HEK293 (cell line): Measurements from ENCODE around the gene CD82.

Experiments used
- YY1 ChIP-seq: fragments of 450-650 bp; formaldehyde crosslinking; IDR thresholded peaks from 2 replicates; pipeline ENCODE4 v1.5.1; 2018; ENCODE audit warnings: missing biosample characterization, missing genetic modification characterization
- ZNF274 ChIP-seq, 2 experiments: fragments of 200-500 bp in 1 of 2; fragments of 450-650 bp in 1 of 2; sonication (Bioruptor generic) in 1 of 2; formaldehyde crosslinking in 1 of 2; IDR thresholded peaks; 2 replicates each; pipeline versions ENCODE4 v1.5.1 to v1.6.1; 2014 to 2016; ENCODE audit warnings: borderline replicate concordance in 1 of 2, inconsistent platforms in 1 of 2, low read length in 1 of 2, missing biosample characterization in 1 of 2, missing genetic modification characterization in 1 of 2
- ZNF561 ChIP-seq: fragments of 450-650 bp; IDR thresholded peaks from 2 replicates; pipeline ENCODE4 v1.5.1; 2018; ENCODE audit warnings: missing biosample characterization, missing genetic modification characterization, borderline replicate concordance
- ZNF600 ChIP-seq: fragments of 450-650 bp; formaldehyde crosslinking; IDR thresholded peaks from 2 replicates; pipeline ENCODE4 v1.5.1; 2016; ENCODE audit warnings: missing biosample characterization, missing genetic modification characterization
- ZNF623 ChIP-seq: fragments of 450-650 bp; formaldehyde crosslinking; IDR thresholded peaks from 2 replicates; pipeline ENCODE4 v1.5.1; 2016; ENCODE audit warnings: missing biosample characterization, missing genetic modification characterization
- TF ChIP-seq, protein P1 (sequence below): fragments of 450-650 bp; formaldehyde crosslinking; IDR thresholded peaks from 2 replicates; pipeline ENCODE4 v1.5.1; 2016; ENCODE audit warnings: missing biosample characterization, missing genetic modification characterization

DNA sequence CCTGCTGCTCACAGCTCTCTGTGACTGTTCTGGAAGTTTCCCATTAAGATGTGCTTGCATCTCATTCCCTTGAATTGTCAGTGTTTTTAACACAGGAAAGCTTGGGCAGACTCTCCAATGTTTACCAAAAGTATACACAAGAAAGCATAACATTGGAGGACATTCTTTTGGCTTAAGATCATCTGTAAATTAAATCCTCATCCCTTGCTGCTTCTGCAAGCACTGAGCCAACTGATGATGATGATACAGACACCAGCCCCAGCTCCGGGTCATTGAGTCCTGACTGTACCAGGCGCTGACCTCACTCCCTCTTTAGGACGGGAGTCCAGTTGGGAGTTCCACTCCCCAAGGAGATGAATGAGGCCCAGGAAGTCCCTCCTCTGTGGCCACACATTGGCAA, 23.8 kb downstream of the CD82 start:
- TF ChIP-seq ZNF623 (tag by site-specific recombination) (no peak), ZNF274 (IDR thresholded peaks at IDR 0.05; ENCODE audit: low read length) (no peak), ZNF274 (tag by site-specific recombination; IDR thresholded peaks at IDR 0.05; ENCODE audit: borderline replicate concordance) (no peak), ZNF561 (no peak), YY1 (tag by site-specific recombination) (no peak), ZNF600 (tag by site-specific recombination) (no peak; the same call in 1 of the 2 replicates)
- TF ChIP-seq, protein P1, sequence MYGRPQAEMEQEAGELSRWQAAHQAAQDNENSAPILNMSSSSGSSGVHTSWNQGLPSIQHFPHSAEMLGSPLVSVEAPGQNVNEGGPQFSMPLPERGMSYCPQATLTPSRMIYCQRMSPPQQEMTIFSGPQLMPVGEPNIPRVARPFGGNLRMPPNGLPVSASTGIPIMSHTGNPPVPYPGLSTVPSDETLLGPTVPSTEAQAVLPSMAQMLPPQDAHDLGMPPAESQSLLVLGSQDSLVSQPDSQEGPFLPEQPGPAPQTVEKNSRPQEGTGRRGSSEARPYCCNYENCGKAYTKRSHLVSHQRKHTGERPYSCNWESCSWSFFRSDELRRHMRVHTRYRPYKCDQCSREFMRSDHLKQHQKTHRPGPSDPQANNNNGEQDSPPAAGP (tag by site-specific recombination), result no peak
